Testis (tissue), 3 donors: ENCODE measurements around the gene RGPD8. TPM values are rescaled to one million over a fixed set of nuclear protein-coding genes. Genes with fewer than 3 reads are reported as not detected.

Experiments used
- DNase-seq: peaks from one replicate; pipeline ENCODE4 v3.0.0-alpha.2; 2019
- H3K27ac ChIP-seq, 2 donors: fragments of 200-600 bp; sonication (generic); one replicate each; pipeline ENCODE4 v1.5.1; 2019
- H3K27me3 ChIP-seq: fragments of 200-600 bp; sonication (generic); one replicate; pipeline ENCODE4 v1.5.1; 2019
- H3K36me3 ChIP-seq: fragments of 200-600 bp; sonication (generic); one replicate; pipeline ENCODE4 v1.5.1; 2017; ENCODE audit warnings: low read depth; ENCODE audit errors: missing control alignments
- H3K4me1 ChIP-seq: fragments of 200-600 bp; sonication (generic); one replicate; pipeline ENCODE4 v1.5.1; 2019
- H3K4me3 ChIP-seq, 2 donors: fragments of 200-600 bp; sonication (generic); one replicate each; pipeline ENCODE4 v1.5.1; 2017 to 2019
- H3K9me3 ChIP-seq: fragments of 200-600 bp; sonication (generic); one replicate; pipeline ENCODE4 v1.5.1; 2017
- POLR2A ChIP-seq: fragments of 450-650 bp; IDR thresholded peaks from one replicate; pipeline ENCODE4 v1.6.1; 2017; ENCODE audit warnings: antibody characterized with exemption, mild to moderate bottlenecking, moderate library complexity
- WGBS, 2 donors: methylation state at CpG; one replicate each; pipeline ENCODE4 v1.1.5; 2018; 5-methylcytosine and 5-hydroxymethylcytosine counted together
- intact Hi-C: fragments of 100-400 bp; cut with DNase I; formaldehyde crosslinking; loops from one replicate; pipeline ENCODE4 v1.15.1; 2023; ENCODE audit warnings: low total_unique reads
- polyA plus RNA-seq: library from polyadenylated mRNA; stranded (reverse); fragments of 350-450 nt; fragmentation: Illumina TruSeq; extraction: RNeasy Lipid Tissue Mini Kit (QIAGEN cat#74804); gene quantifications from one replicate; pipeline ENCODE4 v1.2.3, GENCODE V29; 2014; ENCODE audit warnings: low read depth, low replicate concordance; ENCODE audit not compliant: insufficient read depth
- total RNA-seq, 2 donors: library from RNA; depleted of rRNA; stranded (reverse); fragments of >200 nt; gene quantifications; one replicate each; pipeline ENCODE4 v1.2.3, GENCODE V29; 2016
- TF ChIP-seq, protein P1 (sequence below), 3 experiments: fragments of 450-650 bp in 2 of 3; fragments of 200-600 bp in 1 of 3; sonication (generic) in 1 of 3; IDR thresholded peaks; one replicate each; pipeline ENCODE4 v1.5.1; 2016 to 2019; ENCODE audit warnings: antibody characterized with exemption in 3 of 3, mild to moderate bottlenecking in 2 of 3, moderate library complexity in 1 of 3

The RGPD8 gene
- total and polyA plus RNA-seq, 3 donors from 2014 or later, result 28.0 to 57.2 (median 33.0) TPM

DNA sequence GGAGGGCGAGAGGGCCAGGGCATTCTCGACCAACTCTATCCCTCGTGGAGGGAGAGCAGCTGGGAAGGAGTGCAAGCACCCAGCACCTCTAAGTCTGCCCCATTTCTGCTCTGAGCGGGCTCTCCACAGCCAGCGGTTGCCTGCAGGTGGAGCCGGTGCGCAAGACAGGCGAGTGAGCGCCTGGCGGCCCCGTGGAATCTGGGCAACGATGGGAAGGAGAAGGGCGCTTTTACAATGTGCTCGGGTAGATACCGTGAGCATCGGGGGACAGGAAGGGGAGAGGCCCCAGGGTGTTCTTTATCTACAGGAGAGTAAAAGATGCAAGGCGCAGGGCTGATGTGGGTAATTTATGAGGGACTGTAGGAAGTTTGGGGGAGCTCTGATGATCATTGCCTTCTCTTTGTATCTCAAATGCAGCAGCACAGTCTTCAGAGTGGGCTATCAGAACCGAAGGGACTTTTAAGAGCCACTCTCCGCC lies 47.6 kb upstream of the RGPD8 start:
- no peak for TF ChIP-seq POLR2A
- TF ChIP-seq, protein P1, sequence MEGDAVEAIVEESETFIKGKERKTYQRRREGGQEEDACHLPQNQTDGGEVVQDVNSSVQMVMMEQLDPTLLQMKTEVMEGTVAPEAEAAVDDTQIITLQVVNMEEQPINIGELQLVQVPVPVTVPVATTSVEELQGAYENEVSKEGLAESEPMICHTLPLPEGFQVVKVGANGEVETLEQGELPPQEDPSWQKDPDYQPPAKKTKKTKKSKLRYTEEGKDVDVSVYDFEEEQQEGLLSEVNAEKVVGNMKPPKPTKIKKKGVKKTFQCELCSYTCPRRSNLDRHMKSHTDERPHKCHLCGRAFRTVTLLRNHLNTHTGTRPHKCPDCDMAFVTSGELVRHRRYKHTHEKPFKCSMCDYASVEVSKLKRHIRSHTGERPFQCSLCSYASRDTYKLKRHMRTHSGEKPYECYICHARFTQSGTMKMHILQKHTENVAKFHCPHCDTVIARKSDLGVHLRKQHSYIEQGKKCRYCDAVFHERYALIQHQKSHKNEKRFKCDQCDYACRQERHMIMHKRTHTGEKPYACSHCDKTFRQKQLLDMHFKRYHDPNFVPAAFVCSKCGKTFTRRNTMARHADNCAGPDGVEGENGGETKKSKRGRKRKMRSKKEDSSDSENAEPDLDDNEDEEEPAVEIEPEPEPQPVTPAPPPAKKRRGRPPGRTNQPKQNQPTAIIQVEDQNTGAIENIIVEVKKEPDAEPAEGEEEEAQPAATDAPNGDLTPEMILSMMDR (IDR thresholded peaks at IDR 0.05), result peak; percentile 50 to 57 (median 51)
- WGBS, 2 donors, result 0 to 1% methylated on average over 17 to 19 of the region's 19 CpGs
- H3K27ac ChIP-seq, result peak overlapping the region; percentile 86 to 87
- H3K36me3 ChIP-seq, result no peaks in the 10 kb centered on the region
- no peaks in the 10 kb centered on the region for H3K27me3 ChIP-seq
- H3K4me1 ChIP-seq, result peaks cover 7% of the 10 kb centered on the region
- peak; percentile 86 for DNase-seq
- H3K9me3 ChIP-seq, result no peaks in the 10 kb centered on the region
- H3K4me3 ChIP-seq, result peak overlapping the region; percentile 75 to 86
- intact Hi-C loops, result no loop called here

DNA sequence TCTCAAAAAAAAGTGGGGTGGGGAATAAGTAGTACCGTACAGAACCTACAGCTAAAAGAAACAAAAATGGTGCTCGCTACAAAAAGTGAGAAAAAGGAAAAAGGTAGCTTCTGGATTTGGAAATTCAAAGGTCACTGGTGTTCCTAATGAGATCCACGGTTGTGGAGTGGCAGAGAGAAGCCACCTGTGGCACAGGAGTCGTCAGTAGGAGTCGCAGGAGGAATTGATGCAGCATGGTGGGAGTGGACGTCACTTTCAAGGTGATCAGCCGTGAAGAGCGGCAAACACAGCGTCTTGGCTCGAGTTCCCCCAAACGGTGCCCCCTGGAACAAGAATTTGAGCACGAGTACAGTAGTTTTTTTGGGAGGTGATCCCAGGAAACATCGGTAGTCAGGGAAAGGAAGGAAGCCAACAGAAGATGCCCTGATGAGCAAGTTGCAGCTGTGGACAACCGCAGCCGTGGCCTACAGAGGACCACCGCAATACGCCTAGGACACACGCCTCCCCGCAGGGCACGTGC lies 47.1 kb upstream of the RGPD8 start:
- Histone ChIP-seq H3K4me1 (peaks cover 7% of the 10 kb centered on the region), H3K4me3 (peak overlapping the region; percentile 75 to 86), H3K36me3 (no peaks in the 10 kb centered on the region), H3K27ac (no peak overlapping the region), H3K9me3 (no peaks in the 10 kb centered on the region), H3K27me3 (no peaks in the 10 kb centered on the region)
- TF ChIP-seq, protein P1 (IDR thresholded peaks at IDR 0.05), result no peak
- TF ChIP-seq POLR2A, result no peak
- DNase-seq, result no peak
- 7 to 8% methylated on average over 14 to 20 of the region's 20 CpGs for WGBS, 2 donors
- intact Hi-C loops, result no loop called here

DNA sequence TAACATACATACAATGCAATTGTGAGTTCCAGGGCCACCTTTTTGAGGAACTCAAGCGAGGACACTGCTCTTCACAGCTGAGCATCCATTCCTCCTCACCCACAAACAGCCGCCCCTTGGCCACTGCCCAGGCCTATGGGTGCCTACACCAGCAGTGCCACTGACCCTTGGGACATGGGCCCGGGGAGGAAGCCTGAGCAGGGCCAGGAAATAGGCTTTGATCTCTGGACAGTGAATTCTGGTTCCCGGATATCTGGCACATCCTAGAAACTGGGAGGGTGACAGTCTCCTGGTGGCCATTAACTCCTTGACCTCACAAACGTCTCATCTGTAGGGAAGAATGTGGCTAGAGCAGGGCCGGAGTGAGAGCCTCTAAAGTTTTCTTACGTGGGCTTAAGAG lies 43.0 kb upstream of the RGPD8 start:
- Histone ChIP-seq H3K27me3 (no peaks in the 10 kb centered on the region), H3K9me3 (no peaks in the 10 kb centered on the region), H3K4me1 (peaks cover 7% of the 10 kb centered on the region), H3K36me3 (no peaks in the 10 kb centered on the region), H3K4me3 (no peak overlapping the region), H3K27ac (no peak overlapping the region)
- no peak for TF ChIP-seq POLR2A
- TF ChIP-seq, protein P1 (IDR thresholded peaks at IDR 0.05), result no peak
- 76 to 78% methylated on average over 7 of the region's 7 CpGs for WGBS, 2 donors
- no peak for DNase-seq
- intact Hi-C loops, result no loop called here

DNA sequence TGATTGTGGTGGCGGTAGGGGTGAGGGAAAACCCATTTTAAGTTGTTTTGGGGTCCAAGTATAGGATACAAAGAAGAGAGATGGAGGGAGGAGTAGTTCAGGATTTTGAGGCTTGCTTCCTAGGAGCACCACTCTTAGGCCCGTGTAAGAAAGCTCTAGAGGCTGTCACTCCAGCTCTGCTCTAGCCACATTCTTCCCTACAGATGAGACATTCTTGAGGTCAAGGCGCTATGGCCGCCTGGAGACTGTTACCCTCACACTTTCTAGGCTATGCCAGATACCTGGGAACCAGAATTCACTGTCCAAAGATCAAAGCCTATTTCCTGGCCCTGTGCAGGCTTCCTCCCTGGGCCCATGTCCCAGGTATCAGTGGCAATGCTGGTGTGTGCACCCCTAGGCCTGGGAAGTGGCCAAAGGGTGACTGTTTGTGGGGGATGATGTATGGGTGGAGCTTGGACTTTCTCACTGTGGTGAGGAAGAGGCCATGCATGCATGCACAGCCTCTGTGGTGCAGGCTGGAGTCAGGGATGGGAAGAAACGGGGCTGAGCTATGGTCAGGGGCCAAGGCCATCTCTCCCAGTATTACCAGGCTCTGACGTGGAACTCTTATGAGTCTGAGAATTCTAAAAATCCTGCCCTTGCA lies 41.5 kb upstream of the RGPD8 start:
- intact Hi-C loops, result no loop called here
- WGBS, 2 donors, result 68 to 69% methylated on average over 6 of the region's 6 CpGs
- no peak overlapping the region for H3K4me3 ChIP-seq
- no peaks in the 10 kb centered on the region for H3K36me3 ChIP-seq
- TF ChIP-seq, protein P1 (IDR thresholded peaks at IDR 0.05), result no peak
- TF ChIP-seq POLR2A, result no peak
- no peak overlapping the region for H3K27ac ChIP-seq
- no peak for DNase-seq
- H3K4me1 ChIP-seq, result no peaks in the 10 kb centered on the region
- H3K27me3 ChIP-seq, result no peaks in the 10 kb centered on the region
- no peaks in the 10 kb centered on the region for H3K9me3 ChIP-seq
